B cell (primary cell): ENCODE results near the gene FLAD1.

ENCODE experiments used
- EZH2 ChIP-seq: IDR thresholded peaks from 2 replicates; pipeline ENCODE4 v1.6.1; 2012; ENCODE audit warnings: borderline replicate concordance, low read depth, mild to moderate bottlenecking, moderate library complexity, low read length; ENCODE audit not compliant: insufficient read depth, poor library complexity, severe bottlenecking
- TF ChIP-seq, protein P1 (sequence below): fragments of 200-600 bp; IDR thresholded peaks from one replicate; pipeline ENCODE4 v1.8.0; 2022; ENCODE audit warnings: antibody characterized with exemption, mild to moderate bottlenecking

GRCh38 chr1:154970631-154971340, 12.4 kb upstream of the FLAD1 start, which contains the start of gene SHC1:
- TF ChIP-seq, protein P1, sequence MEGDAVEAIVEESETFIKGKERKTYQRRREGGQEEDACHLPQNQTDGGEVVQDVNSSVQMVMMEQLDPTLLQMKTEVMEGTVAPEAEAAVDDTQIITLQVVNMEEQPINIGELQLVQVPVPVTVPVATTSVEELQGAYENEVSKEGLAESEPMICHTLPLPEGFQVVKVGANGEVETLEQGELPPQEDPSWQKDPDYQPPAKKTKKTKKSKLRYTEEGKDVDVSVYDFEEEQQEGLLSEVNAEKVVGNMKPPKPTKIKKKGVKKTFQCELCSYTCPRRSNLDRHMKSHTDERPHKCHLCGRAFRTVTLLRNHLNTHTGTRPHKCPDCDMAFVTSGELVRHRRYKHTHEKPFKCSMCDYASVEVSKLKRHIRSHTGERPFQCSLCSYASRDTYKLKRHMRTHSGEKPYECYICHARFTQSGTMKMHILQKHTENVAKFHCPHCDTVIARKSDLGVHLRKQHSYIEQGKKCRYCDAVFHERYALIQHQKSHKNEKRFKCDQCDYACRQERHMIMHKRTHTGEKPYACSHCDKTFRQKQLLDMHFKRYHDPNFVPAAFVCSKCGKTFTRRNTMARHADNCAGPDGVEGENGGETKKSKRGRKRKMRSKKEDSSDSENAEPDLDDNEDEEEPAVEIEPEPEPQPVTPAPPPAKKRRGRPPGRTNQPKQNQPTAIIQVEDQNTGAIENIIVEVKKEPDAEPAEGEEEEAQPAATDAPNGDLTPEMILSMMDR: no peak
- TF ChIP-seq EZH2: no peak
